CD4-positive, alpha-beta T cell (primary cell): ENCODE measurements around the gene USH1G. TPM values are rescaled to one million over a fixed set of nuclear protein-coding genes. Genes with fewer than 3 reads are reported as not detected.

Experiments
- ATAC-seq: fragments of 200-7000 bp; cut with Tn5 transposase; one replicate; pipeline ENCODE4 v1.10.0; 2022; ENCODE audit warnings: mild to moderate bottlenecking; ENCODE audit not compliant: poor library complexity
- CTCF ChIA-PET: fragments of 350-600 bp; sonication (Branson Sonifier 250); formaldehyde crosslinking; loops from one replicate; lab custom pipeline; 2021; ENCODE audit warnings: antibody characterized with exemption, inconsistent platforms; lab: Charles Lee
- POLR2A ChIA-PET: fragments of 350-600 bp; sonication (Branson Sonifier 250); formaldehyde crosslinking; loops from one replicate; lab custom pipeline; 2021; ENCODE audit warnings: antibody characterized with exemption, inconsistent platforms; lab: Charles Lee
- DNase-seq, 14 experiments: peaks; one replicate each; pipeline ENCODE4 v3.0.0-alpha.2; 2013 to 2020; ENCODE audit warnings: mixed read lengths in 2 of 14
- H3K27ac ChIP-seq, 2 donors: one replicate each; pipeline versions ENCODE4 v1.5.1 to v1.7.0; 2013; ENCODE audit warnings: low read length in 2 of 2, low read depth in 1 of 2, mild to moderate bottlenecking in 1 of 2
- H3K27me3 ChIP-seq, 2 experiments: 1 replicate in 1 of 2; 2 replicates in 1 of 2; pipeline versions ENCODE4 v1.6.1 to v1.7.0; 2013; ENCODE audit warnings: low read length in 2 of 2, control low read depth in 1 of 2, mild to moderate bottlenecking in 1 of 2, moderate library complexity in 1 of 2; ENCODE audit not compliant: insufficient read depth in 2 of 2, control insufficient read depth in 1 of 2
- H3K36me3 ChIP-seq: one replicate; pipeline ENCODE4 v1.6.1; 2013; ENCODE audit warnings: low read length, control low read depth; ENCODE audit not compliant: insufficient read depth
- H3K4me1 ChIP-seq: one replicate; pipeline ENCODE4 v1.6.1; 2013; ENCODE audit warnings: low read length, control low read depth; ENCODE audit not compliant: insufficient read depth
- H3K4me3 ChIP-seq: one replicate; pipeline ENCODE4 v1.5.1; 2013; ENCODE audit warnings: mild to moderate bottlenecking, low read length, moderate library complexity
- H3K9me3 ChIP-seq, 2 experiments: 1 replicate in 1 of 2; 2 replicates in 1 of 2; pipeline versions ENCODE4 v1.6.1 to v1.7.0; 2013; ENCODE audit warnings: low read length in 2 of 2, mild to moderate bottlenecking in 2 of 2, control low read depth in 1 of 2, moderate library complexity in 1 of 2; ENCODE audit not compliant: control insufficient read depth in 1 of 2, insufficient read depth in 1 of 2
- H3K27ac Mint-ChIP-seq: one replicate; pipeline ENCODE4 v1.8.0; 2020; ENCODE audit warnings: mixed read lengths
- H3K27me3 Mint-ChIP-seq: one replicate; pipeline ENCODE4 v1.8.0; 2021; ENCODE audit warnings: mixed read lengths
- H3K36me3 Mint-ChIP-seq: one replicate; pipeline ENCODE4 v1.8.0; 2021; ENCODE audit warnings: low read depth, mixed read lengths
- H3K4me1 Mint-ChIP-seq: one replicate; pipeline ENCODE4 v1.8.0; 2021; ENCODE audit warnings: low read depth, mixed read lengths
- H3K4me3 Mint-ChIP-seq: one replicate; pipeline ENCODE4 v1.8.0; 2020; ENCODE audit warnings: mild to moderate bottlenecking, mixed read lengths
- H3K9me3 Mint-ChIP-seq: one replicate; pipeline ENCODE4 v1.8.0; 2020; ENCODE audit warnings: mixed read lengths
- CTCF ChIP-seq: fragments of 200-600 bp; IDR thresholded peaks from one replicate; pipeline ENCODE4 v1.8.0; 2022; ENCODE audit warnings: antibody characterized with exemption, mild to moderate bottlenecking
- intact Hi-C, 2 experiments: fragments of 100-400 bp; cut with DNase I in 1 of 2; cut with micrococcal nuclease in 1 of 2; formaldehyde crosslinking; loops; one replicate each; pipeline versions ENCODE4 v1.15.1 to v1.9.0; 2023 to 2025; cut with DNase I, micrococcal nuclease
- total RNA-seq, 174 experiments: library from RNA in 2 of 174; stranded (reverse) in 2 of 174; gene quantifications; one replicate each; pipeline ENCODE4 v1.2.3 and lab custom pipeline; 2021 to 2026

Gene USH1G
- total RNA-seq, 2 experiments from 2014 or later, result not detected

DNA sequence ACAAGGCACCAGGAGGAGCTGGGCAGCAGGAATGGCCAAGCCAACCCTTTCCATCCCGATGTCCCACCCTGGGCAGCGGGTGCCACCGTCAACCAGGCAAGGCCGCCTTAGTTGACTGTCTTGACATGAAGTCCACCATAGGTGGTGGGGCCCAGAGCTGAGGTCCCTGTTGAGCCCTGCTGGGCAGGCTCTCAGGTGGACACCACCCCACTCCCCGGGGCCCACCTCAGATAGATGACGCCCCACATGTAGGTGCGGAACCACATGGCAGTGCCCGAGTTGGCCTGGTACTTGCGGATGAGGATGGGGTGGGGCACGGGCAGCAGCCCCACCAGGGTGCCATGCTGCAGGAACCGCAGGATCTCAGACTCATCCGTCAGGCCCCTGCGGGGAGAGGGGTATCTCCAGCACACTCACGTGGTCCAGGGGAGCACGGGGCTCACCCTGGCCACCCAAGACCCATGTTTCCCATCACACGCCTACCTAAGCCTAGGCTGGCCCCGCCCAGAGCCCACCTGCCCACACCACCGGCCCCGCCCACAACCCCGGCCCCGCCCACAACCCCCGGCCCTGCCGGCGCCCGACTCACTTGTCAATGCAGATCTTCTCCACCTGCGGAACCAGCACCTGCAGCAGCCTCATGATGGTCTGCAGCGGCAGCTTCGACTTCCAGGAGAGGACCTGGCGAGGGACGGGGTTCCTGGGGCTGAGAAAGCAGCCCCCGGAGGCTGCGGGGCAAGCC is 28.8 kb upstream of the USH1G start:
- peaks cover 5% of the 10 kb centered on the region for H3K27me3 Mint-ChIP-seq
- H3K4me1 Mint-ChIP-seq, result no peaks in the 10 kb centered on the region
- H3K27ac Mint-ChIP-seq, result no peak overlapping the region
- H3K36me3 ChIP-seq, result no peaks in the 10 kb centered on the region
- no peak overlapping the region for H3K4me3 Mint-ChIP-seq
- CTCF ChIA-PET, result no interaction called here
- no peak overlapping the region for H3K27ac ChIP-seq
- TF ChIP-seq CTCF, result no peak
- peaks cover 0 to 3% of the 10 kb centered on the region in 2 experiments for H3K9me3 ChIP-seq
- H3K9me3 Mint-ChIP-seq, result no peaks in the 10 kb centered on the region
- no peaks in the 10 kb centered on the region for H3K27me3 ChIP-seq
- no peak for DNase-seq
- ATAC-seq, result no peak
- POLR2A ChIA-PET, result no interaction called here
- H3K4me3 ChIP-seq, result no peak overlapping the region
- no peaks in the 10 kb centered on the region for H3K4me1 ChIP-seq
- H3K36me3 Mint-ChIP-seq, result no peaks in the 10 kb centered on the region
- intact Hi-C loops, result loop anchor here in 1 of 2 experiments (10.0 kb wide), 1 partner anchor 157 kb away; no protein-coding TSS in a partner anchor

DNA sequence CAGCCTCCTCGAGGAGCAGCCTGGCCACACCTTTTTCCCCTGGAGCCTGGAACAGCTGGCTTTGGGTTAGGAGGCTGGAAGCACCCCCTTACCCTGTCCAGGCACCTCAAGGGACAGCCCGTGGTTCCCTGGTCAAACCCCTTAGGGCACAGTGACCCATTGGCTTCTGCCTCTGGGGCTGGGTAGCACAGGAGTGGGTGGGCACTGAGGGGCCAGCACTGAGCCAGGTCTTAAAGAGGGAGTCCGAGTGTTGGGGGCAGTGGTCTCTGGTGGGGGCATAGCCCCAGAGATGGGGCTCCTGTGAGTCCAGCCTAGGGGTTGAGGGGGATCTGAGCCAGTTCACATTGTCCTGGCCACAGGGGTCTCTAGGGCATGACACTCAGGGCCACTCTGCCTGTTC is 28.0 kb upstream of the USH1G start:
- no peaks in the 10 kb centered on the region for H3K36me3 ChIP-seq
- H3K27me3 ChIP-seq, result no peaks in the 10 kb centered on the region
- no peak for ATAC-seq
- no peaks in the 10 kb centered on the region for H3K4me1 Mint-ChIP-seq
- POLR2A ChIA-PET, result no interaction called here
- peaks cover 5% of the 10 kb centered on the region for H3K27me3 Mint-ChIP-seq
- CTCF ChIA-PET, result no interaction called here
- H3K36me3 Mint-ChIP-seq, result no peaks in the 10 kb centered on the region
- H3K4me1 ChIP-seq, result no peaks in the 10 kb centered on the region
- no peak overlapping the region for H3K4me3 ChIP-seq
- H3K9me3 ChIP-seq, result peaks cover 0 to 3% of the 10 kb centered on the region in 2 experiments
- no peak overlapping the region for H3K27ac Mint-ChIP-seq
- intact Hi-C loops, result loop anchor here in 1 of 2 experiments (10.0 kb wide), 1 partner anchor 156 kb away; no protein-coding TSS in a partner anchor
- no peaks in the 10 kb centered on the region for H3K9me3 Mint-ChIP-seq
- H3K27ac ChIP-seq, result no peak overlapping the region
- DNase-seq, result no peak
- no peak overlapping the region for H3K4me3 Mint-ChIP-seq
- no peak for TF ChIP-seq CTCF

DNA sequence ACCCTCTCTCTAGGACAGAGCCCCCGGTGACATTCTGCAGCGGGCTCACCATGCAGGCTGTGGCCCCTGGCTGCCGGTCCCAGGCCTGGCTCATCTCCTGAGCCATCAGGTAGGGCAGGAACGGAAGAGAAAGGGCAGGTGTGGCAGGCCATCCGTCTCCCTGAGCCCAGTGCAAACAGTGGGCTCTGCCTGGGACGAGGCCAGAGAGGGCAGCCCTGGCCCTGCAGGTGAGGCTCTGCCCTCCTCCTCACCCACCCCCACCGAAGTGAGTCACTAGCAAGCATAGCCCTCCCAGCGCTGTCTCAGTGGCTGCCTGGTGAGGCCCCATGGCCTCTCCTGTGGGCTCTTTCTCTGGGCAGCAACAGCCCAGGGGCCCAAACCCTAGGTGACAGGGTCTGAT is 27.2 kb upstream of the USH1G start:
- ChIA-PET POLR2A (no interaction called here), CTCF (no interaction called here)
- no peaks in the 10 kb centered on the region for H3K27me3 ChIP-seq
- intact Hi-C loops, result loop anchor here in 1 of 2 experiments (10.0 kb wide), 1 partner anchor 155 kb away; no protein-coding TSS in a partner anchor
- DNase-seq, result no peak
- TF ChIP-seq CTCF, result no peak
- H3K27ac ChIP-seq, result no peak overlapping the region
- H3K36me3 Mint-ChIP-seq, result no peaks in the 10 kb centered on the region
- H3K4me1 ChIP-seq, result no peaks in the 10 kb centered on the region
- ATAC-seq, result no peak
- H3K4me3 Mint-ChIP-seq, result no peak overlapping the region
- no peak overlapping the region for H3K27ac Mint-ChIP-seq
- no peak overlapping the region for H3K4me3 ChIP-seq
- H3K9me3 ChIP-seq, result peaks cover 0 to 3% of the 10 kb centered on the region in 2 experiments
- no peaks in the 10 kb centered on the region for H3K4me1 Mint-ChIP-seq
- no peaks in the 10 kb centered on the region for H3K36me3 ChIP-seq
- peaks cover 7% of the 10 kb centered on the region for H3K27me3 Mint-ChIP-seq
- H3K9me3 Mint-ChIP-seq, result no peaks in the 10 kb centered on the region
